Measurements from ENCODE around the gene CTXND1. TPM values are rescaled to one million over a fixed set of nuclear protein-coding genes. Genes with fewer than 3 reads are reported as not detected.

Gene CTXND1
- total and polyA plus RNA-seq, 7 donors = 0.01 to 0.07 (median 0.04) TPM; not detected in 3

DNA sequence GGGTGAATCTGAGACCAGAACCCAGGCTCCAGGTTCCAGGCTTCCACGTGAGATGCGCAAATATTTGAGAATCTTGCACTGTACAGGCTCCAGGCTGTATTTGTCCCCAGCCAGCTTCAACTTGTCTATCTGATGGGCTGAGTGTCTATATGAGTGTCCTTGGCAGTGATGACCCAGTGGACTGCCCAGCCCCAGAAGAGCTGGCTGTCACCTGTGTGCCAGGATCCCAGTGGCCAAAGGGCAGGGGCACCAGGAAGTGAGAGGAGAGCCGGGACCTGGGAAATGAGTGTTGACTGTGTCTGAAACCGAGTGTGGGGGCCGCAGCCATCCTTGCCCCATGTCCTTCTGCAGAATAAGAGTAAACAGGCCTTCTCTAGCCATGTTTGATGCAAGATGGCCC, 88.8 kb downstream of the CTXND1 start:
- WGBS, 3 donors = 93 to 99% (median 98%) methylated on average over 5 of the region's 5 CpGs
- Histone ChIP-seq H3K9me3 (no peaks in the 10 kb centered on the region), H3K4me1 (peaks cover 8% of the 10 kb centered on the region), H3K36me3 (ENCODE audit: insufficient read depth in 1 of 2, low read depth in 1 of 2) (peaks cover 0 to 75% of the 10 kb centered on the region in 2 donors), H3K4me3 (no peak overlapping the region), H3K27ac (no peak overlapping the region), H3K27me3 (ENCODE audit: insufficient read depth in 3 of 3, low read length in 2 of 3) (no peaks in the 10 kb centered on the region)
- intact Hi-C loops (cut with DNase I) = no loop called here
- DNase-seq (no peak), ATAC-seq (no peak)
- TF ChIP-seq, protein P1, sequence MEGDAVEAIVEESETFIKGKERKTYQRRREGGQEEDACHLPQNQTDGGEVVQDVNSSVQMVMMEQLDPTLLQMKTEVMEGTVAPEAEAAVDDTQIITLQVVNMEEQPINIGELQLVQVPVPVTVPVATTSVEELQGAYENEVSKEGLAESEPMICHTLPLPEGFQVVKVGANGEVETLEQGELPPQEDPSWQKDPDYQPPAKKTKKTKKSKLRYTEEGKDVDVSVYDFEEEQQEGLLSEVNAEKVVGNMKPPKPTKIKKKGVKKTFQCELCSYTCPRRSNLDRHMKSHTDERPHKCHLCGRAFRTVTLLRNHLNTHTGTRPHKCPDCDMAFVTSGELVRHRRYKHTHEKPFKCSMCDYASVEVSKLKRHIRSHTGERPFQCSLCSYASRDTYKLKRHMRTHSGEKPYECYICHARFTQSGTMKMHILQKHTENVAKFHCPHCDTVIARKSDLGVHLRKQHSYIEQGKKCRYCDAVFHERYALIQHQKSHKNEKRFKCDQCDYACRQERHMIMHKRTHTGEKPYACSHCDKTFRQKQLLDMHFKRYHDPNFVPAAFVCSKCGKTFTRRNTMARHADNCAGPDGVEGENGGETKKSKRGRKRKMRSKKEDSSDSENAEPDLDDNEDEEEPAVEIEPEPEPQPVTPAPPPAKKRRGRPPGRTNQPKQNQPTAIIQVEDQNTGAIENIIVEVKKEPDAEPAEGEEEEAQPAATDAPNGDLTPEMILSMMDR (IDR thresholded peaks at IDR 0.05) = no peak

DNA sequence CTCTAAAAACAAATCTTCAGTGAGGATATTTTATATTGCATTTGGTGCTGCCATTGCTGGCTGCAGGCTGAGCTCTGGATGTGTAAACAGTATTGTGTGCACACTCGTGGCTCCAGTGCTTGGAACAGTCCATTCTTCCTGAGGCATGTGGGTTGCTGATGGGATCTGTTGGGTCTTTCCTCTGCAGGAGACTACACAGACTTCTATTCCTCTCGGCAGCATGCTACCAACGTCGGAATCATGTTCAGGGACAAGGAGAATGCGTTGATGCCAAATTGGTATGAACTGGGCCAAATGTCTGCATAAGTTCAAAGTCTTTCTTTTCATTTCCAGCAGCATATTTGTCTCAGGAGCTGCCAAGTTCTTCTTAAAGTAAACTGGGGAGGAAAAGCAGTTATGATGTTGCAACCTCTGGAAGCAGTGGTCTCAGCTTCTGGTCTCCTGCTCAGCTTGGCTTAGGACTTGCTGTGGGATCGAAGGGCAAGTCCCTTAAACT, 89.9 kb downstream of the CTXND1 start:
- H3K4me1 ChIP-seq = peaks cover 8% of the 10 kb centered on the region
- no peaks in the 10 kb centered on the region for H3K27me3 ChIP-seq (ENCODE audit: insufficient read depth in 3 of 3, low read length in 2 of 3)
- TF ChIP-seq, protein P1 (IDR thresholded peaks at IDR 0.05) = no peak
- intact Hi-C loops (cut with DNase I) = no loop called here
- no peak for DNase-seq
- peaks cover 0 to 77% of the 10 kb centered on the region in 2 donors for H3K36me3 ChIP-seq (ENCODE audit: insufficient read depth in 1 of 2, low read depth in 1 of 2)
- WGBS, 3 donors = 77 to 85% (median 77%) methylated on average over 6 of the region's 6 CpGs
- H3K4me3 ChIP-seq = no peak overlapping the region
- no peak overlapping the region for H3K27ac ChIP-seq
- no peak for ATAC-seq
- H3K9me3 ChIP-seq = no peaks in the 10 kb centered on the region

DNA sequence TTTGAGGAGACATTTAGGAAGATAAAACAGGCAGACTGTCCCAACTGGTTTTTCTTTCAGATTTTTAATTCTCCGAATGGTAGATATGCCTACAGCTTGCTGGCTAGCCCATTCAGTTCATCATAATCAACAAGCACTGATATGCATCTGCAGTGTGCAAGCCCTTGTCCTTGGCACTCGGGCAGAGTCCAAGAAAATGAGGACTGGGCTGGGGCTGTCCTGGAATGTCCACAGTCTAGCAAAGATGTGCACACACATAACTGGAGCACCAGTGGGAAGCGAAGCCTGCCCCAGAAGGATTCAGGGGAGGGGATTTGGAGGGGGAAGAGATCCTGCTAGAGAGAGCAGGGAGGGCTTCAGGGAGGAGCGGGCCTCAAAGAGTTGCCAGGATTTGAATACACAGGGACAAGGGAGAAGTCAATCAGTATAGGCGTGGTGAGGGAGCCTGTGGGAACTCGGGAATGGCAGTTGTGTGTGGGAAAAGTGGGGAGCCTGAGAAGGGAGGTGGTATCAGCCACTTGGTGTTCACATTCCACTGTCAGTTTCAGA, 90.5 kb downstream of the CTXND1 start:
- WGBS, 3 donors = 93 to 95% (median 95%) methylated on average over 6 of the region's 6 CpGs
- H3K9me3 ChIP-seq = no peaks in the 10 kb centered on the region
- peaks cover 0 to 77% of the 10 kb centered on the region in 2 donors for H3K36me3 ChIP-seq (ENCODE audit: insufficient read depth in 1 of 2, low read depth in 1 of 2)
- H3K4me1 ChIP-seq = peaks cover 8% of the 10 kb centered on the region
- H3K4me3 ChIP-seq = no peak overlapping the region
- H3K27me3 ChIP-seq (ENCODE audit: insufficient read depth in 3 of 3, low read length in 2 of 3) = no peaks in the 10 kb centered on the region
- DNase-seq (no peak), ATAC-seq (no peak)
- intact Hi-C loops (cut with DNase I) = no loop called here
- no peak overlapping the region for H3K27ac ChIP-seq
- TF ChIP-seq, protein P1 (IDR thresholded peaks at IDR 0.05) = no peak

DNA sequence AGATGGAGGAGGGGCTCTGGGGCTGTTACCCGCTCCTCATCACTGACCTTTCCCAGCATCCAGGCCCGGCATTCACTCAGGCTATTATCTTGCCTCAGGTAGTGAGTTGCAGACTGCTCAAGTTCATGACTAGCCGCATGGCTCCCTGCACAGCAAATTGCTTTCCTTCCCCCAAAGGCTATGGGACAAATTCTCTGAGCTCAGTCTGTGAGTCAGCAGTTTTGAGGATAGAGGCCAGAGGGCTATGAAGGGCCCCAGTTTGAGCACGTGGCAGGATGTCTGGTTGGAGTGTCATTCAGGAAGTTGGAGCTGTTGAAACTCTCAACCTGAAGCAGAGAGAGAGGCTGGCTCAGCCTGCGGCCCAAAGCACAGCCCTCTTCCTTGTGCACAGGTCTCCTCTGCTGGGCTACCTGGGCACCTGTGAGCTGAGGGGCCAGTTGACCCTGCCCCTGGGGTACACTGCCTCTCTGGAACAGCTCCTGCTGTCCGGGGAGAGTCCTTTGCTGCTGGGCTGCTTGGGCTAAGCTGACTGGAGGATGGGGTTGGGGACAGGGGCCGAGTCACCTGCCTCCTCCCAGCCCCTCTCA, 91.3 kb downstream of the CTXND1 start:
- Histone ChIP-seq H3K4me1 (peaks cover 8% of the 10 kb centered on the region), H3K27me3 (ENCODE audit: insufficient read depth in 3 of 3, low read length in 2 of 3) (no peaks in the 10 kb centered on the region), H3K4me3 (no peak overlapping the region), H3K9me3 (no peaks in the 10 kb centered on the region), H3K36me3 (ENCODE audit: insufficient read depth in 1 of 2, low read depth in 1 of 2) (peaks cover 0 to 77% of the 10 kb centered on the region in 2 donors), H3K27ac (no peak overlapping the region)
- intact Hi-C loops (cut with DNase I) = no loop called here
- peak; percentile 57 to 75 (median 68) for ATAC-seq
- 70 to 80% (median 79%) methylated on average over 7 of the region's 7 CpGs for WGBS, 3 donors
- peak; percentile 53 to 60 for DNase-seq
- TF ChIP-seq, protein P1 (IDR thresholded peaks at IDR 0.05) = no peak

Data from psoas muscle (tissue), 8 donors.